Spleen (tissue), 11 donors: Measurements from ENCODE around the gene DMAC2. TPM values are rescaled to one million over a fixed set of nuclear protein-coding genes. Genes with fewer than 3 reads are reported as not detected.
"Not testable (repeated sequence)": the region's sequence is repeated elsewhere in the genome, so short reads cannot be mapped to it uniquely, and the experiment has no call there.

ENCODE experiments used
- DNase-seq: peaks from one replicate; pipeline ENCODE4 v3.0.0-alpha.2; 2020
- H3K27ac ChIP-seq, 8 donors: fragments of 200-600 bp; sonication (generic) in 7 of 8; 1 replicate in 4 of 8; 2 replicates in 4 of 8; pipeline versions ENCODE4 v1.5.0 to v1.8.0; 2016 to 2021; ENCODE audit warnings: inconsistent platforms in 4 of 8, mild to moderate bottlenecking in 4 of 8, moderate library complexity in 1 of 8
- H3K27me3 ChIP-seq, 7 donors: fragments of 200-600 bp; sonication (generic) in 6 of 7; replicated peaks in 1 of 7; 1 replicate in 4 of 7; 2 replicates in 3 of 7; pipeline versions ENCODE4 v1.5.0 to v1.8.0; 2016 to 2021; ENCODE audit warnings: inconsistent platforms in 3 of 7, mild to moderate bottlenecking in 1 of 7
- H3K36me3 ChIP-seq, 6 donors: fragments of 200-600 bp; sonication (generic) in 5 of 6; 1 replicate in 4 of 6; 2 replicates in 2 of 6; pipeline versions ENCODE4 v1.5.0 to v1.8.0; 2016 to 2021; ENCODE audit warnings: inconsistent platforms in 2 of 6
- H3K4me1 ChIP-seq, 6 donors: fragments of 200-600 bp; sonication (generic) in 5 of 6; 1 replicate in 3 of 6; 2 replicates in 3 of 6; pipeline versions ENCODE4 v1.5.0 to v1.8.0; 2016 to 2021; ENCODE audit warnings: inconsistent platforms in 3 of 6
- H3K4me3 ChIP-seq, 8 donors: fragments of 200-600 bp; sonication (generic) in 7 of 8; 1 replicate in 4 of 8; 2 replicates in 4 of 8; pipeline versions ENCODE4 v1.5.0 to v1.8.0; 2016 to 2021; ENCODE audit warnings: inconsistent platforms in 4 of 8, mild to moderate bottlenecking in 4 of 8, moderate library complexity in 2 of 8
- H3K9me3 ChIP-seq, 8 donors: fragments of 200-600 bp; sonication (generic) in 7 of 8; 1 replicate in 4 of 8; 2 replicates in 4 of 8; pipeline versions ENCODE4 v1.5.0 to v1.8.0; 2016 to 2021; ENCODE audit warnings: inconsistent platforms in 4 of 8
- CTCF ChIP-seq, 11 experiments: fragments of 200-600 bp in 7 of 11; fragments of 450-650 bp in 4 of 11; sonication (generic) in 4 of 11; IDR thresholded peaks in 8 of 11; conservative IDR thresholded peaks in 3 of 11; 1 replicate in 7 of 11; 2 replicates in 4 of 11; pipeline versions ENCODE4 v1.4.0 to v1.8.0; 2016 to 2021; ENCODE audit warnings: antibody characterized with exemption in 11 of 11, inconsistent platforms in 4 of 11, mild to moderate bottlenecking in 1 of 11
- POLR2A ChIP-seq, 3 donors: fragments of 450-650 bp; IDR thresholded peaks; one replicate each; pipeline ENCODE4 v1.5.1; 2017; ENCODE audit warnings: antibody characterized with exemption in 3 of 3, mild to moderate bottlenecking in 1 of 3
- POLR2AphosphoS5 ChIP-seq, 3 donors: sonication (generic); formaldehyde crosslinking; IDR thresholded peaks; one replicate each; pipeline ENCODE4 v1.5.1; 2017; ENCODE audit warnings: antibody characterized with exemption in 3 of 3
- WGBS, 5 donors: extraction: QIAGEN DNeasy Blood & Tissue Kit in 3 of 5; methylation state at CpG; one replicate each; pipeline versions ENCODE4 v1.1.5 to v1.1.7; 2013 to 2018; 5-methylcytosine and 5-hydroxymethylcytosine counted together
- intact Hi-C: fragments of 100-400 bp; cut with DNase I; formaldehyde crosslinking; loops from one replicate; pipeline ENCODE4 v1.15.0; 2023; ENCODE audit warnings: low total_unique reads
- polyA plus RNA-seq, 3 donors: library from polyadenylated mRNA; stranded (reverse); fragments of 200-250 nt; gene quantifications; one replicate each; pipeline ENCODE4 v1.2.1, GENCODE V29; 2013
- total RNA-seq, 7 donors: library from RNA; depleted of rRNA in 3 of 7; stranded (reverse); fragments of >200 nt in 3 of 7; fragmentation: NEBNext Ultra II Directional in 4 of 7; extraction: Animal tissue kit (Norgen Biotek cat#: 25700) in 4 of 7; gene quantifications; one replicate each; pipeline versions ENCODE4 v1.1.0 to v1.2.1, GENCODE V29; 2016 to 2021
- donor health status: healthy with polysubstance abuse.
- donor health status: DM: no; HTN: no; CAD: no; lungs with moderate emphysema.
- donor health status: DM: no; HTN: no; CAD: no.
- donor health status: Bipolar disorder and iron deficiency.
- donor health status: healthy.
- donor health status: DM: no; HTN: no; CAD: no.
- donor health status: DM: yes; HTN: yes; CAD: no.

Gene DMAC2
- total and polyA plus RNA-seq, 10 donors = 19.2 to 36.5 (median 30.1) TPM

DNA sequence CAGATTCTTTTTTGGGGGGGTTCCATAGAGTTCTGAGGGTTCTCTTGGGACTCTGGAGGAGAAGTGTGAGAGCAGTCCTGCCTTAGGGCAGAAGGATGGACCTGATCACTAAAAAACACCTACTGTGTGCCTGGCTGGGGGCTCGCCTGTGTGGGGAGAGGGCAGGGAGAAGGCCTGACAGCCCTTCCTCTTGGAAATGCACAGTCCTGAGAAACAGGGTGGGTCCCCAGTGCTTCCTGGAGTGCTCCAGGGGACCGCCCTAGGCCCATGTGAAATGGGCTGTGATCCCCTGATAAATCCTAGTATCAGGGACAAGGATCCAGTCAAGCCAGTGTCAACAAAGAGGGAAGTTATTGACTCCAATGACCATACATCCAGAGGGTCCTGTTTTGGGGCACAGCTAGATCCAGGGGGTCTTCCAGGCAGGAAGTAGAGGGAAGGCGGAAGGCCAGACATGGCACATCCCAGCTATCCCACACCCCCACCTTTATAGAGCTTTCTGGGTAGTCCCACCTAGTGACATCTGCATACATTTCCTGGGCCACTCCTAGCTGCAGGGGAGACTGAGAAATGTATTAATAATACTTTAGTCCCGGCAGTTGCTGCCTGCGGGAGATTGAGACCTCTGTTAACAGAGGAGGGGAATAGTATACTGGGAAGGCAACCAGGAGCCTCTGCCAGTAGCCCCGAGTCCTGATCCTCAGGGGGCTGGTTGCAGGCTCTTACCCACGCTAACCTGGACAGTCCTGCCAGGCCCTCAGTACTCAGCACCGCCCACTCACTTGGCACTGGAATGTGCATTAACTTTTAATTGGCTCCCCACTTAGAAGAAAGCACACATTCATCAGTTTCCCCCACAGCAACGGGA lies 28.4 kb downstream of the DMAC2 start:
- H3K36me3 ChIP-seq = peaks cover 0 to 59% (median 44%) of the 10 kb centered on the region in 6 donors
- 69 to 91% (median 81%) methylated on average over 8 to 9 of the region's 9 CpGs for WGBS, 5 donors
- no peak overlapping the region for H3K4me3 ChIP-seq
- no peaks in the 10 kb centered on the region for H3K27me3 ChIP-seq
- TF ChIP-seq POLR2AphosphoS5 (IDR thresholded peaks at IDR 0.05) = no peak
- TF ChIP-seq CTCF (IDR thresholded peaks at IDR 0.05 in 8 of 11, conservative IDR thresholded peaks at IDR 0.05 in 3 of 11) = no peak
- no peak for DNase-seq
- no peaks in the 10 kb centered on the region for H3K9me3 ChIP-seq
- peaks cover 0 to 95% (median 42%) of the 10 kb centered on the region in 6 donors for H3K4me1 ChIP-seq
- intact Hi-C loops = no loop called here
- H3K27ac ChIP-seq = peak overlapping the region in 1 of 8 donors; percentile 88

DNA sequence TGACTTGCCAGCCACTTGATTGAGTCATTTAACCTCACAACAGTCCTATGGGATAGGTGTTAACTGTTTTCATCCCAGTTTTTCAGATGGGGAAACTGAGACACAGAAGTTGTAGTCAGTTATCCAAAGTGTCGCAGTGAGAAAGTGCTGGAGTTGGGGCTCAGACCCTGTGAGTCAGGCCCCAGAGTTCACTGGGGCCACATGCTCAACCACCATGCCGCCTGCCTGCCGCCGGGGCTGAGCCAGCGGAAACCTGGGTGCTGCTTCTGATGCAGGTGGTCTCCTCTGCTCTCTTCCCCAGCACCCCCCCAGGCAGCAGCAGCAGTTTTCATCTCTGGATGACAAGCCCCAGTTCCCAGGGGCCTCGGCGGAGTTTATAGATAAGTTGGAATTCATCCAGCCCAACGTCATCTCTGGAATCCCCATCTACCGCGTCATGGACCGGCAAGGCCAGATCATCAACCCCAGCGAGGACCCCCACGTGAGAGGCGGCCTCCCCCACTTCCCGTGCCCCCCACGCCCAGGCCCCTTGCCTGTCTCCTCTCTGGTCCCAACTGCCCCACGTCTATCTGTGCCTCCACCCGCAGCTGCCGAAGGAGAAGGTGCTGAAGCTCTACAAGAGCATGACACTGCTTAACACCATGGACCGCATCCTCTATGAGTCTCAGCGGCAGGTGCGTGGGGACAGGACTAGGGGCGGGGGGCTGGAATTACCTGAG lies 29.2 kb downstream of the DMAC2 start:
- DNase-seq = no peak
- Histone ChIP-seq H3K4me1 (peaks cover 4 to 98% (median 48%) of the 10 kb centered on the region in 6 donors), H3K27ac (peak overlapping the region; percentile 57 to 88 (median 72))

DNA sequence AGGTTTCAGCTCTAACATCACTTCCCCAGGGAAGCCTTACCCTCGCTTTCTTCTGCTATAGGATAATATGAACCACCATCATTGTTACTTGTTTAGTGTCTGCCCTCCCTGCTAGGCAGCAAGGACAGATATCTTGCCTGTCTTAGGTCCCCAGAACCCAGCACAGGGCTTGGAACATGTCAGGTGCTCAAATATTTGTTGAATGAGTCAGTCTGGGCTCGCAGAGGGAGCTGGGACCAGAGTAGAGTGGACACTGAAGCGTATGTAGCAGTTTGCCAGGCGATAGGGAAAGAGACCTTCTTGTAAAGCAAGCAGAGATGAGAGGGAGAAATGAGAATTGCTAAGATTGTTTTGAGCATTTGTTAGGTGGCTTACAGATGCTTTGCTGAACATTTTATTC lies 30.4 kb downstream of the DMAC2 start:
- no peak for DNase-seq
- peak overlapping the region in 1 of 8 donors; percentile 10 for H3K4me3 ChIP-seq
- no peaks in the 10 kb centered on the region for H3K27me3 ChIP-seq
- TF ChIP-seq POLR2A (IDR thresholded peaks at IDR 0.05) = no peak
- no peak for TF ChIP-seq CTCF (IDR thresholded peaks at IDR 0.05 in 8 of 11, conservative IDR thresholded peaks at IDR 0.05 in 3 of 11)
- WGBS, 5 donors = 72 to 86% (median 73%) methylated on average over 4 of the region's 4 CpGs
- H3K9me3 ChIP-seq = no peaks in the 10 kb centered on the region
- H3K27ac ChIP-seq = peak overlapping the region in 7 of 8 donors; percentile 58 to 88 (median 76)
- intact Hi-C loops = no loop called here
- peaks cover 4 to 96% (median 45%) of the 10 kb centered on the region in 6 donors for H3K4me1 ChIP-seq
- peaks cover 0 to 41% (median 28%) of the 10 kb centered on the region in 6 donors for H3K36me3 ChIP-seq

More for the DNA sequence above, 29.2 kb downstream of the DMAC2 start:
- H3K9me3 ChIP-seq = no peaks in the 10 kb centered on the region
- H3K4me3 ChIP-seq = no peak overlapping the region
- H3K36me3 ChIP-seq = peaks cover 0 to 51% (median 40%) of the 10 kb centered on the region in 6 donors
- H3K27me3 ChIP-seq = no peaks in the 10 kb centered on the region
- intact Hi-C loops = no loop called here
- TF ChIP-seq CTCF (IDR thresholded peaks at IDR 0.05 in 8 of 11, conservative IDR thresholded peaks at IDR 0.05 in 3 of 11) (no peak), POLR2A (IDR thresholded peaks at IDR 0.05) (no peak), POLR2AphosphoS5 (IDR thresholded peaks at IDR 0.05) (peak in 1 of 3 donors; percentile 15)
- 88 to 93% (median 91%) methylated on average over 23 of the region's 23 CpGs for WGBS, 5 donors

DNA sequence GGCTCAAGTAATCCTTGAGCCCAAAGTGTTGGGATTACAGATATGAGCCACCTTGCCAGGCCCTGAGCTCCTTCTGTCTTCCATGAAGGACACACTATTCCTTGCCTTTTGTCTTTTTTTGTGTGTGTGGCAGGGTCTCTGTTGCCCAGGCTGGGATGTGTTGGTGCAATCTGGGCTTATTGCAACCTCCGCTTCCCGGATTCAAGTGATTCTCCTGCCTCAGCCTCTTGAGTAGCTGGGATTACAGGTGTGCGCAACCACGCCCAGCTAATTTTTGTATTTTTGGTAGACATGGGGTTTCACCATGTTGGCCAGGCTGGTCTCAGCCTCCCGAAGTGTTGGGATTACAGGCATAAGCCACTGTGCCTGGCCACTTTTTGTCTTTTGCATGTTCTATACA lies 30.9 kb downstream of the DMAC2 start:
- H3K27ac ChIP-seq = peak overlapping the region in 7 of 8 donors; percentile 58 to 88 (median 76)

More for the DNA sequence above, 30.9 kb downstream of the DMAC2 start:
- Histone ChIP-seq H3K4me1 (peaks cover 4 to 94% (median 43%) of the 10 kb centered on the region in 6 donors), H3K36me3 (peaks cover 0 to 39% (median 24%) of the 10 kb centered on the region in 6 donors)
- H3K9me3 ChIP-seq, H3K27me3 ChIP-seq, intact Hi-C loops, DNase-seq, H3K4me3 ChIP-seq: not testable (repeated sequence)
- 70 to 94% (median 89%) methylated on average over 5 of the region's 5 CpGs for WGBS, 5 donors
